Measurements from ENCODE around the gene TCP11L2. TPM values are rescaled to one million over a fixed set of nuclear protein-coding genes. Genes with fewer than 3 reads are reported as not detected.

The TCP11L2 gene
- total RNA-seq, 1 experiment from 2014 or later = 12.1 TPM

DNA sequence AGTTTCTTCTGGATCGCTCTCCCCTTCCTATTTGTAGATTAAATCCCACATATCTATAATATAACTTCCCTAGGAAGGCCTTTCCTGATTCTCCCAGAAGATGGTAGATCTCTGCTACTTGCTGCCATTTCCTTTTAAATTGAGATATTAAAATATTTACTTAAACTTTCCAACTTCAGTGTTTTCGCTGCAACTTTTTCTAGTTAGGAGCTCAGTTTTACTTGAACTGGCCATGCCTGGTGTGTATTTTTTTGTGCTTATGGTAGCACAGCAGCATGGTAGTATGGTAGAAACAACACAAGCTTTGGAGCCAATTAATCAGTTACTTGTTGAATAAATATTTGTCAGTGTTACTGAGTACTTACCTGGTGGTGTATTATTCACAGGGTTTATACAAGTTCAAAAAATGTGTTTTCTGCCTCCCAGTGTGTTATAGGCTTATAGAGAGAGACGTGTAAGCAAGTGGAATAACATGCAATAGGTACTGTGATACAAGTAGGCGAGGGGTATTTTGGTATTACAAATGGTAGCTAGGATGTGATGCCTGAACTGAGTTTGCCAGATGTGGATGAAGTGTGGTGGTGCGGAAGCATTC is 58.0 kb downstream of the TCP11L2 start:
- Histone ChIP-seq H3K9me3 (ENCODE audit: low read length) (no peaks in the 10 kb centered on the region), H3K9ac (ENCODE audit: low read length) (no peak overlapping the region), H3K36me3 (ENCODE audit: low read depth, low read length) (peaks cover 12% of the 10 kb centered on the region; the same call in 1 of the 2 replicates), H3K9me2 (replicated peaks; ENCODE audit: low read length) (no peaks in the 10 kb centered on the region), H3K4me2 (ENCODE audit: low read length) (no peak overlapping the region), H3K4me3 (ENCODE audit: low read length) (no peak overlapping the region), H4K20me1 (ENCODE audit: low read length) (0 out of 2 replicates have a peak, but pooled peaks cover 6% of the 10 kb centered on the region), H3K27me3 (ENCODE audit: low read length) (no peaks in the 10 kb centered on the region), H3F3A (ENCODE audit: low read length, unreplicated experiment) (no peaks in the 10 kb centered on the region), H3K4me1 (ENCODE audit: insufficient read depth, low read length) (peaks cover 18% of the 10 kb centered on the region), H2AFZ (ENCODE audit: low read length) (no peak overlapping the region), H3K79me2 (ENCODE audit: low read length) (peaks cover 58% of the 10 kb centered on the region), H3K27ac (ENCODE audit: low read length) (no peak overlapping the region)
- no TSS peak for BruUV-seq (replicated peaks)
- intact Hi-C loops (cut with micrococcal nuclease) = no loop called here
- TF ChIP-seq EZH2 (IDR thresholded peaks at IDR 0.05; ENCODE audit: low read length, unreplicated experiment) = no peak
- ChIA-PET POLR2A (ENCODE audit: unreplicated experiment) (no interaction called here), CTCF (no interaction called here)
- DNase-seq (no peak), ATAC-seq (no peak)

DNA sequence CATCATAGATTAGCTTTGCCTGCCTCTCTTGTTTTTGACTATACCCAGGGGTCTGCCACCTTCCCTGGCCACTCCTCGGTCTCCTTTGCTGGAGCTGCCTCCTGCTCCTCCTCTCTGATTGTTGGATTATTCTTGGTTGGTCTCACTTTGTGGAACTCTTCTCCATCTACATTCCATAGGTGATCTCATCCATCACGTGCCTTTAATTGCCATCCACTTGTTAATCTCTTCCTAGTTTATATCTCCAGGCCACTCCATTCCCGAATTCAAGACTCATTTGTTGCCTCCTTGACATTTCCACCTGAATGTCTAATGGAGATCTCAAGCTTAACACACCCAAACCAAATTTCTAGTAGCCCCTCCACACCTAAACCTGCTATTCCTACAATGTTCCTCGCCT is 60.4 kb downstream of the TCP11L2 start:
- CTCF ChIA-PET = no interaction called here
- DNase-seq = no peak
- Histone ChIP-seq H3F3A (ENCODE audit: low read length, unreplicated experiment) (no peaks in the 10 kb centered on the region), H3K4me2 (ENCODE audit: low read length) (no peak overlapping the region), H3K27me3 (ENCODE audit: low read length) (no peaks in the 10 kb centered on the region), H3K9ac (ENCODE audit: low read length) (no peak overlapping the region), H3K4me1 (ENCODE audit: insufficient read depth, low read length) (peaks cover 9% of the 10 kb centered on the region), H3K9me2 (replicated peaks; ENCODE audit: low read length) (no peaks in the 10 kb centered on the region), H2AFZ (ENCODE audit: low read length) (no peak overlapping the region), H3K9me3 (ENCODE audit: low read length) (no peaks in the 10 kb centered on the region), H4K20me1 (ENCODE audit: low read length) (0 out of 2 replicates have a peak, but pooled peaks cover 6% of the 10 kb centered on the region), H3K27ac (ENCODE audit: low read length) (no peak overlapping the region), H3K79me2 (ENCODE audit: low read length) (peaks cover 58% of the 10 kb centered on the region), H3K4me3 (ENCODE audit: low read length) (no peak overlapping the region), H3K36me3 (ENCODE audit: low read depth, low read length) (peaks cover 20% of the 10 kb centered on the region)
- BruUV-seq (replicated peaks) = no TSS peak
- POLR2A ChIA-PET (ENCODE audit: unreplicated experiment) = no interaction called here
- TF ChIP-seq EZH2 (IDR thresholded peaks at IDR 0.05; ENCODE audit: low read length, unreplicated experiment) = no peak
- TF ChIP-seq EZH2phosphoT487 (IDR thresholded peaks at IDR 0.05; ENCODE audit: borderline replicate concordance, low read length) = no peak
- TF ChIP-seq, protein P1, sequence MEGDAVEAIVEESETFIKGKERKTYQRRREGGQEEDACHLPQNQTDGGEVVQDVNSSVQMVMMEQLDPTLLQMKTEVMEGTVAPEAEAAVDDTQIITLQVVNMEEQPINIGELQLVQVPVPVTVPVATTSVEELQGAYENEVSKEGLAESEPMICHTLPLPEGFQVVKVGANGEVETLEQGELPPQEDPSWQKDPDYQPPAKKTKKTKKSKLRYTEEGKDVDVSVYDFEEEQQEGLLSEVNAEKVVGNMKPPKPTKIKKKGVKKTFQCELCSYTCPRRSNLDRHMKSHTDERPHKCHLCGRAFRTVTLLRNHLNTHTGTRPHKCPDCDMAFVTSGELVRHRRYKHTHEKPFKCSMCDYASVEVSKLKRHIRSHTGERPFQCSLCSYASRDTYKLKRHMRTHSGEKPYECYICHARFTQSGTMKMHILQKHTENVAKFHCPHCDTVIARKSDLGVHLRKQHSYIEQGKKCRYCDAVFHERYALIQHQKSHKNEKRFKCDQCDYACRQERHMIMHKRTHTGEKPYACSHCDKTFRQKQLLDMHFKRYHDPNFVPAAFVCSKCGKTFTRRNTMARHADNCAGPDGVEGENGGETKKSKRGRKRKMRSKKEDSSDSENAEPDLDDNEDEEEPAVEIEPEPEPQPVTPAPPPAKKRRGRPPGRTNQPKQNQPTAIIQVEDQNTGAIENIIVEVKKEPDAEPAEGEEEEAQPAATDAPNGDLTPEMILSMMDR (conservative IDR thresholded peaks at IDR 0.05; ENCODE audit: low read depth, low read length) = no peak
- intact Hi-C loops (cut with micrococcal nuclease) = no loop called here
- ATAC-seq = no peak

DNA sequence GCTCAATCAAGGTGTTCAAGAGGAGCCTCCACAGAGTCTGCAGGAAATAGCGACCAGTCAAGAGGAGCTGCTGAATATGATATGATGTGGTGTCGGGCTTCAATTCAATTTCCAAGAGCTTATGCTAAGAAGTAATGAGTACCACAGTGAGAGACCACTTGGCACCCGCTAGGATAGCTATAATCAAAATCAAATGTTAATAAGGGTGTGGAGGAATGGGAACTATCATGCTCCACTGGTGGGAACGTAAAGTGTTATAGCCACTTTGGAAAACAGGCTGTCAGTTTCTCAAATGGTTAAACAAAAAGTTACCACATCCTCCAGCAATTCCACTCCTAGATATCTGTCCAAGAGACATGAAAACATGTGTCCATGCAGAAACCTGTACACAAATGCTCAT is 61.7 kb downstream of the TCP11L2 start:
- TF ChIP-seq EZH2phosphoT487 (IDR thresholded peaks at IDR 0.05; ENCODE audit: borderline replicate concordance, low read length) = no peak
- no peak for TF ChIP-seq EZH2 (IDR thresholded peaks at IDR 0.05; ENCODE audit: low read length, unreplicated experiment)
- TF ChIP-seq, protein P1 (conservative IDR thresholded peaks at IDR 0.05; ENCODE audit: low read depth, low read length) = no peak
- ChIA-PET POLR2A (ENCODE audit: unreplicated experiment) (no interaction called here), CTCF (no interaction called here)

More for the DNA sequence above, 61.7 kb downstream of the TCP11L2 start:
- Histone ChIP-seq H3K9me2 (replicated peaks; ENCODE audit: low read length) (no peaks in the 10 kb centered on the region), H3K9ac (ENCODE audit: low read length) (no peak overlapping the region), H3K79me2 (ENCODE audit: low read length) (peaks cover 45% of the 10 kb centered on the region), H3F3A (ENCODE audit: low read length, unreplicated experiment) (peaks cover 8% of the 10 kb centered on the region), H4K20me1 (ENCODE audit: low read length) (0 out of 2 replicates have a peak, but pooled peaks cover 6% of the 10 kb centered on the region), H3K4me2 (ENCODE audit: low read length) (no peak overlapping the region), H3K27ac (ENCODE audit: low read length) (no peak overlapping the region), H3K9me3 (ENCODE audit: low read length) (no peaks in the 10 kb centered on the region), H3K27me3 (ENCODE audit: low read length) (no peaks in the 10 kb centered on the region), H3K4me3 (ENCODE audit: low read length) (no peak overlapping the region), H3K4me1 (ENCODE audit: insufficient read depth, low read length) (peaks cover 3% of the 10 kb centered on the region), H3K36me3 (ENCODE audit: low read depth, low read length) (peaks cover 26% of the 10 kb centered on the region), H2AFZ (ENCODE audit: low read length) (no peak overlapping the region)
- BruUV-seq (replicated peaks) = no TSS peak
- intact Hi-C loops (cut with micrococcal nuclease) = no loop called here
- DNase-seq (no peak), ATAC-seq (no peak)

Data from PC-3 (cell line).